HepG2 (cell line): ENCODE results near the gene SAMD10. TPM values are rescaled to one million over a fixed set of nuclear protein-coding genes. Genes with fewer than 3 reads are reported as not detected.
A peak's percentile ranks its signal among the peaks of the same experiment; 100 is the strongest.

ENCODE experiments used
- ATAC-seq: fragments of 200-7000 bp; cut with Tn5 transposase; 3 replicates; pipeline ENCODE4 v1.9.1; 2020; ENCODE audit warnings: mild to moderate bottlenecking, moderate library complexity
- BruUV-seq: library from RNA; stranded (reverse); fragments of 400-500 nt; replicated peaks from 2 replicates; lab custom pipeline; 2021; lab: Mats Ljungman, UMichigan
- CTCF ChIA-PET: fragments of 300-600 bp; formaldehyde crosslinking; extraction: SDS; loops from one replicate; lab custom pipeline; 2021; ENCODE audit warnings: low total read pairs, inconsistent platforms, low intra/inter-chr PET ratio; lab: Yijun Ruan, JAX
- POLR2A ChIA-PET: fragments of 350-600 bp; sonication (Branson Sonifier 250); formaldehyde crosslinking; loops from one replicate; lab custom pipeline; 2020; ENCODE audit warnings: antibody characterized with exemption, inconsistent platforms; lab: Yijun Ruan, JAX
- DNase-seq: peaks from one replicate; pipeline ENCODE4 v3.0.0-alpha.2; 2015; ENCODE audit warnings: low spot score
- FAIRE-seq: peaks from 3 replicates; lab custom pipeline; 2011; peaks lifted over from hg19 to GRCh38; lab: Jason Lieb, UNC
- H2AFZ ChIP-seq: one replicate; pipeline ENCODE4 v1.6.1; 2011; ENCODE audit warnings: low read length, inconsistent platforms
- H3K27ac ChIP-seq: fragments of 300-600 bp; 3 replicates; pipeline ENCODE4 v1.8.0; 2011; ENCODE audit warnings: mixed run types, mild to moderate bottlenecking, mixed read lengths, low read length, inconsistent platforms; ENCODE audit not compliant: insufficient read depth; ENCODE audit errors: extremely low read length
- H3K27me3 ChIP-seq, 2 experiments: fragments of 200-600 bp in 1 of 2; 2 replicates in 1 of 2; 3 replicates in 1 of 2; pipeline versions ENCODE4 v1.6.0 to v1.8.0; 2011; ENCODE audit warnings: low read length in 2 of 2, mild to moderate bottlenecking in 2 of 2, moderate library complexity in 2 of 2, inconsistent platforms in 1 of 2; ENCODE audit not compliant: insufficient read depth in 2 of 2, control insufficient read depth in 1 of 2
- H3K36me3 ChIP-seq, 2 experiments: fragments of 200-600 bp in 1 of 2; replicated peaks in 1 of 2; 2 replicates in 1 of 2; 3 replicates in 1 of 2; pipeline versions ENCODE4 v1.5.1 to v1.8.0; 2011; ENCODE audit warnings: low read length in 2 of 2, inconsistent platforms in 1 of 2; ENCODE audit not compliant: insufficient read depth in 2 of 2, control insufficient read depth in 1 of 2
- H3K4me1 ChIP-seq: 2 replicates; pipeline ENCODE4 v1.5.1; 2012; ENCODE audit warnings: low read length, inconsistent platforms; ENCODE audit not compliant: insufficient read depth
- H3K4me2 ChIP-seq: 2 replicates; pipeline ENCODE4 v1.6.0; 2011; ENCODE audit warnings: low read depth, low read length, inconsistent platforms
- H3K4me3 ChIP-seq, 3 experiments: fragments of 200-600 bp in 1 of 3; sonication (generic), shearing (Covaris generic) in 1 of 3; replicated peaks in 1 of 3; 2 replicates each; pipeline ENCODE4 v1.5.1; 2011 to 2016; ENCODE audit warnings: low read length in 3 of 3, inconsistent platforms in 2 of 3, low read depth in 2 of 3, mild to moderate bottlenecking in 2 of 3, control low read depth in 1 of 3, mixed read lengths in 1 of 3; ENCODE audit not compliant: insufficient read depth in 1 of 3
- H3K79me2 ChIP-seq: one replicate; pipeline ENCODE4 v1.6.1; 2011; ENCODE audit warnings: low read length, inconsistent platforms; ENCODE audit not compliant: insufficient read depth
- H3K9ac ChIP-seq: 2 replicates; pipeline ENCODE4 v1.6.0; 2011; ENCODE audit warnings: mild to moderate bottlenecking, low read depth, low read length, inconsistent platforms; ENCODE audit not compliant: insufficient read depth
- H3K9me3 ChIP-seq: 2 replicates; pipeline ENCODE4 v1.5.1; 2012; ENCODE audit warnings: mild to moderate bottlenecking, low read length
- H4K20me1 ChIP-seq: 2 replicates; pipeline ENCODE4 v1.6.0; 2011; ENCODE audit warnings: inconsistent platforms, mild to moderate bottlenecking, low read length, moderate library complexity; ENCODE audit not compliant: insufficient read depth
- AKAP8 ChIP-seq: sonication (generic); formaldehyde crosslinking; IDR thresholded peaks from 2 replicates; pipeline ENCODE4 v1.5.1; 2020; ENCODE audit warnings: mild to moderate bottlenecking, missing genetic modification reagents
- FOXA1 ChIP-seq, 2 experiments: fragments of 450-650 bp in 1 of 2; sonication (generic) in 1 of 2; formaldehyde crosslinking in 1 of 2; IDR thresholded peaks; 2 replicates each; pipeline versions ENCODE4 v1.4.0 to v1.6.1; 2016 to 2020; ENCODE audit warnings: missing genetic modification reagents in 1 of 2
- HNF1A ChIP-seq, 2 experiments: sonication (generic) in 1 of 2; formaldehyde crosslinking in 1 of 2; IDR thresholded peaks; 2 replicates each; pipeline versions ENCODE4 v1.4.0 to v1.6.1; 2016 to 2020; ENCODE audit warnings: borderline replicate concordance in 1 of 2, low read depth in 1 of 2, mild to moderate bottlenecking in 1 of 2, missing genetic modification reagents in 1 of 2
- KLF15 ChIP-seq: sonication (generic); formaldehyde crosslinking; IDR thresholded peaks from 2 replicates; pipeline ENCODE4 v1.8.1; 2023; ENCODE audit warnings: borderline replicate concordance, mild to moderate bottlenecking, inconsistent platforms, missing genetic modification reagents, mixed read lengths
- MTA3 ChIP-seq: sonication (generic); formaldehyde crosslinking; IDR thresholded peaks from 2 replicates; pipeline ENCODE4 v1.4.0; 2020; ENCODE audit warnings: missing genetic modification reagents
- POLR2G ChIP-seq: fragments of 200-400 bp; formaldehyde crosslinking; IDR thresholded peaks from 2 replicates; pipeline ENCODE4 v1.6.1; 2018; ENCODE audit warnings: mild to moderate bottlenecking, low read depth, low read length, moderate library complexity
- RBM22 ChIP-seq: fragments of 200-400 bp; formaldehyde crosslinking; optimal IDR thresholded peaks from 2 replicates; pipeline ENCODE3; 2017; ENCODE audit warnings: mild to moderate bottlenecking, low read length, moderate library complexity
- TRIM24 ChIP-seq: sonication (generic); formaldehyde crosslinking; IDR thresholded peaks from 2 replicates; pipeline ENCODE4 v1.8.0; 2022; ENCODE audit warnings: mild to moderate bottlenecking, missing genetic modification reagents
- ZFP91 ChIP-seq: sonication (generic); formaldehyde crosslinking; IDR thresholded peaks from 2 replicates; pipeline ENCODE4 v1.9.0; 2022; ENCODE audit warnings: missing genetic modification reagents, mild to moderate bottlenecking, borderline replicate concordance
- ZNF362 ChIP-seq: sonication (generic); formaldehyde crosslinking; IDR thresholded peaks from 2 replicates; pipeline ENCODE4 v1.4.0; 2020; ENCODE audit warnings: missing genetic modification reagents, mild to moderate bottlenecking, borderline replicate concordance
- ZNF768 ChIP-seq: sonication (generic); formaldehyde crosslinking; IDR thresholded peaks from 2 replicates; pipeline ENCODE4 v1.4.0; 2020; ENCODE audit warnings: missing genetic modification reagents
- whole genome bisulfite sequencing: methylation state at CpG from one replicate; pipeline ENCODE4 v1.1.6; 2017; ENCODE audit warnings: low lambda C conversion rate; 5-methylcytosine and 5-hydroxymethylcytosine counted together
- in situ Hi-C: cut with HindIII; loops from 2 replicates; pipeline ENCODE4 v1.10.0; 2017; ENCODE audit warnings: low pct_unique_long_range_greater_than_20kb; ENCODE audit not compliant: extremely low pct_ligation_motif_present
- intact Hi-C: fragments of 100-400 bp; cut with micrococcal nuclease; formaldehyde crosslinking; loops from one replicate; pipeline ENCODE4 v1.10.0; 2022; ENCODE audit not compliant: unreplicated experiment
- polyA plus RNA-seq, 8 experiments: library from polyadenylated mRNA; depleted of rRNA in 3 of 8; stranded (reverse) in 7 of 8; unstranded in 1 of 8; fragments of >200 nt; fragmentation: Illumina TruSeq in 4 of 8; extraction: Trizol in 4 of 8; gene quantifications; 2 replicates each; pipeline versions ENCODE4 v1.2.1 to v1.2.3, GENCODE V29; 2011 to 2016; ENCODE audit warnings: low read depth in 4 of 8, missing spikeins in 1 of 8, mixed read lengths in 1 of 8; ENCODE audit not compliant: insufficient read depth in 1 of 8
- total RNA-seq, 5 experiments: library from RNA; depleted of rRNA; stranded (reverse); fragments of >200 nt; fragmentation: Illumina TruSeq; extraction: Trizol; gene quantifications; 2 replicates each; pipeline ENCODE4 v1.2.3, GENCODE V29; 2016; ENCODE audit warnings: low read depth in 1 of 5

SAMD10 gene
- total and polyA plus RNA-seq, 2 of the 13 experiments (the other 11 are each of a cell fraction or from before 2014, with no cell fraction given), result 6.1 to 11.0 TPM

GRCh38 chr20:63947638-63948456 is 31.6 kb downstream of the SAMD10 start (continued):
- peak; percentile 32; the same call in 1 of the 2 replicates for TF ChIP-seq ZFP91 (CRISPR knock-in tag)
- TF ChIP-seq, all 625 proteins: peak for 9

- intact Hi-C loops, result no loop called here
- H3K36me3 ChIP-seq, result peaks cover 41 to 59% of the 10 kb centered on the region in 2 experiments
- POLR2A ChIA-PET, result no interaction called here
- BruUV-seq, result no TSS peak
- WGBS, result 93% methylated on average over 15 of the region's 15 CpGs
- H3K4me1 ChIP-seq, result peaks cover 38% of the 10 kb centered on the region
- H3K27ac ChIP-seq, result no peak overlapping the region
- TF ChIP-seq RBM22 (peak; percentile 83), TRIM24 (CRISPR knock-in tag) (0 out of 2 replicates have a peak, but pooled peaks have one; percentile 36), MTA3 (CRISPR knock-in tag) (no peak), FOXA1 (IDR thresholded peaks at IDR 0.05) (no peak), FOXA1 (CRISPR knock-in tag; IDR thresholded peaks at IDR 0.05) (0 out of 2 replicates have a peak, but pooled peaks have one; percentile 3), AKAP8 (CRISPR knock-in tag) (peak; percentile 60), ZNF768 (CRISPR knock-in tag) (0 out of 2 replicates have a peak, but pooled peaks have one; percentile 14), ZNF362 (CRISPR knock-in tag) (peak; percentile 42; the same call in 1 of the 2 replicates), KLF15 (CRISPR knock-in tag) (no peak), HNF1A (IDR thresholded peaks at IDR 0.05; ENCODE audit: low read depth) (no peak), HNF1A (CRISPR knock-in tag; IDR thresholded peaks at IDR 0.05; ENCODE audit: borderline replicate concordance) (no peak), POLR2G (peak; percentile 39; the same call in 1 of the 2 replicates)
- TF ChIP-seq, all 625 proteins: peak for 7
- FAIRE-seq (no peak), ATAC-seq (no peak), DNase-seq (no peak)
- no peaks in the 10 kb centered on the region for H3K27me3 ChIP-seq
- H3K9ac ChIP-seq, result no peak overlapping the region
- peaks cover 84% of the 10 kb centered on the region for H4K20me1 ChIP-seq
- H2AFZ ChIP-seq, result no peak overlapping the region
- no peaks in the 10 kb centered on the region for H3K9me3 ChIP-seq
- CTCF ChIA-PET, result no interaction called here
- no peak overlapping the region for H3K4me3 ChIP-seq
- peaks cover 58% of the 10 kb centered on the region for H3K79me2 ChIP-seq
- H3K4me2 ChIP-seq, result no peak overlapping the region
- in situ Hi-C loops, result no loop called here
These were observed 32.3 kb downstream of the SAMD10 start for GRCh38 chr20:63946986-63947637.
